Parathyroid adenoma (tissue), 2 donors: ENCODE data around the gene NOTCH3.

Experiments
- H2AFZ ChIP-seq: fragments of 300-600 bp; sonication (generic); one replicate; pipeline ENCODE4 v1.7.0; 2017; ENCODE audit warnings: antibody characterized with exemption, mild to moderate bottlenecking
- H3K27ac ChIP-seq: fragments of 300-600 bp; sonication (generic); one replicate; pipeline ENCODE4 v1.7.0; 2017
- H3K27me3 ChIP-seq: fragments of 300-600 bp; sonication (generic); one replicate; pipeline ENCODE4 v1.7.0; 2017; ENCODE audit warnings: low read length; ENCODE audit not compliant: control insufficient read depth, insufficient read depth
- H3K36me3 ChIP-seq: fragments of 300-600 bp; sonication (generic); one replicate; pipeline ENCODE4 v1.7.0; 2017; ENCODE audit warnings: low read length; ENCODE audit not compliant: control insufficient read depth, insufficient read depth
- H3K4me1 ChIP-seq: fragments of 300-600 bp; sonication (generic); one replicate; pipeline ENCODE4 v1.7.0; 2017; ENCODE audit warnings: control low read depth
- H3K4me2 ChIP-seq: fragments of 300-600 bp; sonication (generic); one replicate; pipeline ENCODE4 v1.7.0; 2017; ENCODE audit warnings: low read length
- H3K4me3 ChIP-seq: fragments of 300-600 bp; sonication (generic); one replicate; pipeline ENCODE4 v1.7.0; 2017; ENCODE audit warnings: low read depth, low read length
- H3K79me2 ChIP-seq: fragments of 300-600 bp; sonication (generic); one replicate; pipeline ENCODE4 v1.7.0; 2017; ENCODE audit warnings: control low read depth
- H3K9ac ChIP-seq: fragments of 300-600 bp; sonication (generic); one replicate; pipeline ENCODE4 v1.7.0; 2017; ENCODE audit warnings: mild to moderate bottlenecking
- H3K9me3 ChIP-seq: fragments of 300-600 bp; sonication (generic); one replicate; pipeline ENCODE4 v1.7.0; 2017; ENCODE audit warnings: low read length; ENCODE audit not compliant: control insufficient read depth
- TF ChIP-seq, protein P1 (sequence below): fragments of 300-600 bp; sonication (generic); IDR thresholded peaks from one replicate; pipeline ENCODE4 v1.7.0; 2017; ENCODE audit warnings: antibody characterized with exemption, mild to moderate bottlenecking
- donor health status: primary hyperparathyroidism.

Gene NOTCH3

GRCh38 chr19:15116856-15117255 lies 83.9 kb downstream of the NOTCH3 start:
- no peak overlapping the region for H3K27ac ChIP-seq
- TF ChIP-seq, protein P1, sequence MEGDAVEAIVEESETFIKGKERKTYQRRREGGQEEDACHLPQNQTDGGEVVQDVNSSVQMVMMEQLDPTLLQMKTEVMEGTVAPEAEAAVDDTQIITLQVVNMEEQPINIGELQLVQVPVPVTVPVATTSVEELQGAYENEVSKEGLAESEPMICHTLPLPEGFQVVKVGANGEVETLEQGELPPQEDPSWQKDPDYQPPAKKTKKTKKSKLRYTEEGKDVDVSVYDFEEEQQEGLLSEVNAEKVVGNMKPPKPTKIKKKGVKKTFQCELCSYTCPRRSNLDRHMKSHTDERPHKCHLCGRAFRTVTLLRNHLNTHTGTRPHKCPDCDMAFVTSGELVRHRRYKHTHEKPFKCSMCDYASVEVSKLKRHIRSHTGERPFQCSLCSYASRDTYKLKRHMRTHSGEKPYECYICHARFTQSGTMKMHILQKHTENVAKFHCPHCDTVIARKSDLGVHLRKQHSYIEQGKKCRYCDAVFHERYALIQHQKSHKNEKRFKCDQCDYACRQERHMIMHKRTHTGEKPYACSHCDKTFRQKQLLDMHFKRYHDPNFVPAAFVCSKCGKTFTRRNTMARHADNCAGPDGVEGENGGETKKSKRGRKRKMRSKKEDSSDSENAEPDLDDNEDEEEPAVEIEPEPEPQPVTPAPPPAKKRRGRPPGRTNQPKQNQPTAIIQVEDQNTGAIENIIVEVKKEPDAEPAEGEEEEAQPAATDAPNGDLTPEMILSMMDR = no peak
- no peaks in the 10 kb centered on the region for H3K27me3 ChIP-seq
- H2AFZ ChIP-seq = no peak overlapping the region
- H3K9ac ChIP-seq = no peak overlapping the region
- no peaks in the 10 kb centered on the region for H3K79me2 ChIP-seq
- no peaks in the 10 kb centered on the region for H3K9me3 ChIP-seq
- no peak overlapping the region for H3K4me2 ChIP-seq
- H3K4me3 ChIP-seq = no peak overlapping the region
- no peaks in the 10 kb centered on the region for H3K36me3 ChIP-seq
- H3K4me1 ChIP-seq = no peaks in the 10 kb centered on the region

- no peaks in the 10 kb centered on the region for H3K36me3 ChIP-seq
- H3K27ac ChIP-seq = no peak overlapping the region
- H3K4me1 ChIP-seq = no peaks in the 10 kb centered on the region
- H3K79me2 ChIP-seq = no peaks in the 10 kb centered on the region
- H3K27me3 ChIP-seq = no peaks in the 10 kb centered on the region
- TF ChIP-seq, protein P1 = no peak
- no peak overlapping the region for H2AFZ ChIP-seq
- no peak overlapping the region for H3K9ac ChIP-seq
- H3K4me2 ChIP-seq = no peak overlapping the region
- H3K4me3 ChIP-seq = no peak overlapping the region
- no peaks in the 10 kb centered on the region for H3K9me3 ChIP-seq
Observed at GRCh38 chr19:15115762-15116615, 84.8 kb downstream of the NOTCH3 start.

GRCh38 chr19:15115080-15115479 lies 85.7 kb downstream of the NOTCH3 start:
- no peaks in the 10 kb centered on the region for H3K9me3 ChIP-seq
- no peak overlapping the region for H3K27ac ChIP-seq
- H3K36me3 ChIP-seq = no peaks in the 10 kb centered on the region
- no peak overlapping the region for H3K4me2 ChIP-seq
- H3K4me3 ChIP-seq = no peak overlapping the region
- TF ChIP-seq, protein P1 = no peak
- no peaks in the 10 kb centered on the region for H3K27me3 ChIP-seq
- no peak overlapping the region for H3K9ac ChIP-seq
- H3K4me1 ChIP-seq = no peaks in the 10 kb centered on the region
- no peaks in the 10 kb centered on the region for H3K79me2 ChIP-seq
- H2AFZ ChIP-seq = no peak overlapping the region

- Histone ChIP-seq H3K27ac (no peak overlapping the region), H3K9me3 (no peaks in the 10 kb centered on the region), H3K4me2 (no peak overlapping the region), H3K4me3 (no peak overlapping the region), H3K79me2 (no peaks in the 10 kb centered on the region), H3K4me1 (no peaks in the 10 kb centered on the region), H3K27me3 (no peaks in the 10 kb centered on the region), H3K36me3 (no peaks in the 10 kb centered on the region), H2AFZ (no peak overlapping the region), H3K9ac (no peak overlapping the region)
- TF ChIP-seq, protein P1 = no peak
Observed at GRCh38 chr19:15114153-15114540, 86.6 kb downstream of the NOTCH3 start.
